Left ventricle myocardium inferior (tissue), 1 donor: Measurements from ENCODE around the gene NANOS1. TPM values are rescaled to one million over a fixed set of nuclear protein-coding genes. Genes with fewer than 3 reads are reported as not detected.
A peak's percentile ranks its signal among the peaks of the same experiment; 100 is the strongest.

ENCODE experiments used
- DNase-seq: peaks from one replicate; pipeline ENCODE4 v3.0.0-alpha.2; 2020
- H3K27ac ChIP-seq: fragments of 200-600 bp; replicated peaks from 2 replicates; pipeline ENCODE4 v1.8.0; 2021
- H3K27me3 ChIP-seq: fragments of 200-600 bp; 2 replicates; pipeline ENCODE4 v1.8.0; 2021; ENCODE audit warnings: low read depth
- H3K36me3 ChIP-seq: fragments of 200-600 bp; 2 replicates; pipeline ENCODE4 v1.8.0; 2021
- H3K4me1 ChIP-seq: fragments of 200-600 bp; 2 replicates; pipeline ENCODE4 v1.8.0; 2021
- H3K4me3 ChIP-seq: fragments of 200-600 bp; 2 replicates; pipeline ENCODE4 v1.8.0; 2021; ENCODE audit warnings: mild to moderate bottlenecking, moderate library complexity
- H3K9me3 ChIP-seq: fragments of 200-600 bp; replicated peaks from 2 replicates; pipeline ENCODE4 v1.8.0; 2021
- CTCF ChIP-seq: fragments of 200-600 bp; IDR thresholded peaks from 2 replicates; pipeline ENCODE4 v1.8.0; 2021; ENCODE audit warnings: antibody characterized with exemption, mild to moderate bottlenecking, borderline replicate concordance
- intact Hi-C: fragments of 100-400 bp; cut with micrococcal nuclease; formaldehyde crosslinking; loops from one replicate; pipeline ENCODE4 v1.11.0; 2022
- total RNA-seq: library from RNA; stranded (reverse); fragmentation: NEBNext Ultra II Directional; extraction: Animal tissue kit (Norgen Biotek cat#: 25700); gene quantifications from one replicate; pipeline ENCODE4 v1.2.1, GENCODE V29; 2021
- donor health status: DM: no; HTN: yes; CAD: no; lungs with severe emphysema.

NANOS1 gene
- total RNA-seq, 1 donor from 2014 or later, result 11.7 TPM

GRCh38 chr10:119061926-119062325, 32.4 kb downstream of the NANOS1 start:
- H3K4me3 ChIP-seq, result no peak overlapping the region
- intact Hi-C loops, result no loop called here
- H3K27me3 ChIP-seq, result no peaks in the 10 kb centered on the region
- TF ChIP-seq CTCF, result no peak
- DNase-seq, result no peak
- H3K27ac ChIP-seq, result no peak overlapping the region
- no peaks in the 10 kb centered on the region for H3K9me3 ChIP-seq
- no peaks in the 10 kb centered on the region for H3K4me1 ChIP-seq
- H3K36me3 ChIP-seq, result peaks cover 100% of the 10 kb centered on the region

GRCh38 chr10:119070395-119071165, 41.1 kb downstream of the NANOS1 start:
- DNase-seq, result no peak
- intact Hi-C loops, result no loop called here
- no peak for TF ChIP-seq CTCF
- H3K27ac ChIP-seq, result no peak overlapping the region
- H3K4me3 ChIP-seq, result no peak overlapping the region
- no peaks in the 10 kb centered on the region for H3K9me3 ChIP-seq
- H3K36me3 ChIP-seq, result peaks cover 78% of the 10 kb centered on the region
- H3K27me3 ChIP-seq, result no peaks in the 10 kb centered on the region
- H3K4me1 ChIP-seq, result peaks cover 24% of the 10 kb centered on the region

GRCh38 chr10:119073584-119073983, 44.1 kb downstream of the NANOS1 start:
- Histone ChIP-seq H3K36me3 (peaks cover 48% of the 10 kb centered on the region), H3K4me3 (no peak overlapping the region), H3K4me1 (peaks cover 54% of the 10 kb centered on the region), H3K27ac (no peak overlapping the region), H3K9me3 (no peaks in the 10 kb centered on the region), H3K27me3 (no peaks in the 10 kb centered on the region)
- TF ChIP-seq CTCF, result no peak
- intact Hi-C loops, result no loop called here
- no peak for DNase-seq

GRCh38 chr10:119078422-119079179, 49.1 kb downstream of the NANOS1 start:
- Histone ChIP-seq H3K4me3 (peak overlapping the region; percentile 90), H3K36me3 (no peaks in the 10 kb centered on the region), H3K27ac (peak overlapping the region; percentile 97), H3K4me1 (peaks cover 70% of the 10 kb centered on the region), H3K27me3 (no peaks in the 10 kb centered on the region), H3K9me3 (no peaks in the 10 kb centered on the region)
- no peak for DNase-seq
- intact Hi-C loops, result no loop called here
- TF ChIP-seq CTCF, result no peak

- Histone ChIP-seq H3K4me3 (peak overlapping the region; percentile 90), H3K9me3 (no peaks in the 10 kb centered on the region), H3K27me3 (no peaks in the 10 kb centered on the region), H3K27ac (peak overlapping the region; percentile 97), H3K36me3 (no peaks in the 10 kb centered on the region), H3K4me1 (peaks cover 60% of the 10 kb centered on the region)
- peak; percentile 73 for DNase-seq
- intact Hi-C loops, result no loop called here
- no peak for TF ChIP-seq CTCF
These were observed 50.3 kb downstream of the NANOS1 start for GRCh38 chr10:119079599-119080520.
